ENCODE results near the gene SAP30BP.

DNA sequence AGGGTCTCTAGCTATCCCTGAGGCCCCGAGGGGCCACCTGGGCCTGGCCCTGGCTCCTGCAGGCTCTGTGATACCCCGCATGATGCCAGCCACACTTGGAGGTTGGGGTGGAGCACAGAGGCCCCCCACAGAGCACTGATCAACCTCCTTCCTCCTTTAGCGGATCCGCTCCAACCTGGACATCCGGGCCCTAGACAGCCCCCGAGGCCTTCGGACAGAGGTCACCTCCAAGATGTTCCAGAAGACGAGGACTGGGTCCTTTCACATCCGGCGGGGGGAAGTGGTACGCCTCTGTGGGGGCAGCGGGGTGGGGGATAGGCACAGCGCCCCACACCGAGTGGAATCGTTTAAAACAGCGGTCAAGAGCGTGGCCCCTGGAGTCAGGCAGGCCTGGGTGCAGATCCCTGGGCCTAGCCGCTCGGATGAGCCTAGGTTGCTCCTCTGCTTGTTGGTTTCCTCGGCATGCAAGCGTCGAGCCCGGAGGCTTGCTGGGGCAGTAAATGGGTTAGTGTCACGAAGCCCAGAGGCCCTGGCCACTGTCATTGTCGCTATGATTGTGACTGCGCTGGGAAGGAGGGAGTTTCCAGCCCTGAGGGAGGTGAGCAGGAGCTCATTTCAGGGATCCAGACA lies 64.1 kb downstream of the SAP30BP start:
- no peak for TF ChIP-seq ATF3 (IDR thresholded peaks at IDR 0.05)
- TF ChIP-seq SP1 (IDR thresholded peaks at IDR 0.05): no peak
- TF ChIP-seq, protein P1, sequence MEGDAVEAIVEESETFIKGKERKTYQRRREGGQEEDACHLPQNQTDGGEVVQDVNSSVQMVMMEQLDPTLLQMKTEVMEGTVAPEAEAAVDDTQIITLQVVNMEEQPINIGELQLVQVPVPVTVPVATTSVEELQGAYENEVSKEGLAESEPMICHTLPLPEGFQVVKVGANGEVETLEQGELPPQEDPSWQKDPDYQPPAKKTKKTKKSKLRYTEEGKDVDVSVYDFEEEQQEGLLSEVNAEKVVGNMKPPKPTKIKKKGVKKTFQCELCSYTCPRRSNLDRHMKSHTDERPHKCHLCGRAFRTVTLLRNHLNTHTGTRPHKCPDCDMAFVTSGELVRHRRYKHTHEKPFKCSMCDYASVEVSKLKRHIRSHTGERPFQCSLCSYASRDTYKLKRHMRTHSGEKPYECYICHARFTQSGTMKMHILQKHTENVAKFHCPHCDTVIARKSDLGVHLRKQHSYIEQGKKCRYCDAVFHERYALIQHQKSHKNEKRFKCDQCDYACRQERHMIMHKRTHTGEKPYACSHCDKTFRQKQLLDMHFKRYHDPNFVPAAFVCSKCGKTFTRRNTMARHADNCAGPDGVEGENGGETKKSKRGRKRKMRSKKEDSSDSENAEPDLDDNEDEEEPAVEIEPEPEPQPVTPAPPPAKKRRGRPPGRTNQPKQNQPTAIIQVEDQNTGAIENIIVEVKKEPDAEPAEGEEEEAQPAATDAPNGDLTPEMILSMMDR (IDR thresholded peaks at IDR 0.05; ENCODE audit: low read depth, low read length, missing input control): no peak
- no peak for TF ChIP-seq GABPA (IDR thresholded peaks at IDR 0.05 in 1 of 2, conservative IDR thresholded peaks at IDR 0.05 in 1 of 2)
- TF ChIP-seq, protein P2, sequence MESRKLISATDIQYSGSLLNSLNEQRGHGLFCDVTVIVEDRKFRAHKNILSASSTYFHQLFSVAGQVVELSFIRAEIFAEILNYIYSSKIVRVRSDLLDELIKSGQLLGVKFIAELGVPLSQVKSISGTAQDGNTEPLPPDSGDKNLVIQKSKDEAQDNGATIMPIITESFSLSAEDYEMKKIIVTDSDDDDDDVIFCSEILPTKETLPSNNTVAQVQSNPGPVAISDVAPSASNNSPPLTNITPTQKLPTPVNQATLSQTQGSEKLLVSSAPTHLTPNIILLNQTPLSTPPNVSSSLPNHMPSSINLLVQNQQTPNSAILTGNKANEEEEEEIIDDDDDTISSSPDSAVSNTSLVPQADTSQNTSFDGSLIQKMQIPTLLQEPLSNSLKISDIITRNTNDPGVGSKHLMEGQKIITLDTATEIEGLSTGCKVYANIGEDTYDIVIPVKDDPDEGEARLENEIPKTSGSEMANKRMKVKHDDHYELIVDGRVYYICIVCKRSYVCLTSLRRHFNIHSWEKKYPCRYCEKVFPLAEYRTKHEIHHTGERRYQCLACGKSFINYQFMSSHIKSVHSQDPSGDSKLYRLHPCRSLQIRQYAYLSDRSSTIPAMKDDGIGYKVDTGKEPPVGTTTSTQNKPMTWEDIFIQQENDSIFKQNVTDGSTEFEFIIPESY (IDR thresholded peaks at IDR 0.05): no peak
- TF ChIP-seq, protein P3, sequence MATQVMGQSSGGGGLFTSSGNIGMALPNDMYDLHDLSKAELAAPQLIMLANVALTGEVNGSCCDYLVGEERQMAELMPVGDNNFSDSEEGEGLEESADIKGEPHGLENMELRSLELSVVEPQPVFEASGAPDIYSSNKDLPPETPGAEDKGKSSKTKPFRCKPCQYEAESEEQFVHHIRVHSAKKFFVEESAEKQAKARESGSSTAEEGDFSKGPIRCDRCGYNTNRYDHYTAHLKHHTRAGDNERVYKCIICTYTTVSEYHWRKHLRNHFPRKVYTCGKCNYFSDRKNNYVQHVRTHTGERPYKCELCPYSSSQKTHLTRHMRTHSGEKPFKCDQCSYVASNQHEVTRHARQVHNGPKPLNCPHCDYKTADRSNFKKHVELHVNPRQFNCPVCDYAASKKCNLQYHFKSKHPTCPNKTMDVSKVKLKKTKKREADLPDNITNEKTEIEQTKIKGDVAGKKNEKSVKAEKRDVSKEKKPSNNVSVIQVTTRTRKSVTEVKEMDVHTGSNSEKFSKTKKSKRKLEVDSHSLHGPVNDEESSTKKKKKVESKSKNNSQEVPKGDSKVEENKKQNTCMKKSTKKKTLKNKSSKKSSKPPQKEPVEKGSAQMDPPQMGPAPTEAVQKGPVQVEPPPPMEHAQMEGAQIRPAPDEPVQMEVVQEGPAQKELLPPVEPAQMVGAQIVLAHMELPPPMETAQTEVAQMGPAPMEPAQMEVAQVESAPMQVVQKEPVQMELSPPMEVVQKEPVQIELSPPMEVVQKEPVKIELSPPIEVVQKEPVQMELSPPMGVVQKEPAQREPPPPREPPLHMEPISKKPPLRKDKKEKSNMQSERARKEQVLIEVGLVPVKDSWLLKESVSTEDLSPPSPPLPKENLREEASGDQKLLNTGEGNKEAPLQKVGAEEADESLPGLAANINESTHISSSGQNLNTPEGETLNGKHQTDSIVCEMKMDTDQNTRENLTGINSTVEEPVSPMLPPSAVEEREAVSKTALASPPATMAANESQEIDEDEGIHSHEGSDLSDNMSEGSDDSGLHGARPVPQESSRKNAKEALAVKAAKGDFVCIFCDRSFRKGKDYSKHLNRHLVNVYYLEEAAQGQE (IDR thresholded peaks at IDR 0.05): no peak
- TF ChIP-seq TAF1 (conservative IDR thresholded peaks at IDR 0.05): no peak
- TF ChIP-seq HNF4G (IDR thresholded peaks at IDR 0.05): no peak
- TF ChIP-seq, protein P4, sequence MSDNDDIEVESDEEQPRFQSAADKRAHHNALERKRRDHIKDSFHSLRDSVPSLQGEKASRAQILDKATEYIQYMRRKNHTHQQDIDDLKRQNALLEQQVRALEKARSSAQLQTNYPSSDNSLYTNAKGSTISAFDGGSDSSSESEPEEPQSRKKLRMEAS (IDR thresholded peaks at IDR 0.05): no peak
- TF ChIP-seq RAD21 (IDR thresholded peaks at IDR 0.05): no peak
